Measurements from ENCODE around the gene ADGRV1.
"Not testable (repeated sequence)": the region's sequence is repeated elsewhere in the genome, so short reads cannot be mapped to it uniquely, and the experiment has no call there.

DNA sequence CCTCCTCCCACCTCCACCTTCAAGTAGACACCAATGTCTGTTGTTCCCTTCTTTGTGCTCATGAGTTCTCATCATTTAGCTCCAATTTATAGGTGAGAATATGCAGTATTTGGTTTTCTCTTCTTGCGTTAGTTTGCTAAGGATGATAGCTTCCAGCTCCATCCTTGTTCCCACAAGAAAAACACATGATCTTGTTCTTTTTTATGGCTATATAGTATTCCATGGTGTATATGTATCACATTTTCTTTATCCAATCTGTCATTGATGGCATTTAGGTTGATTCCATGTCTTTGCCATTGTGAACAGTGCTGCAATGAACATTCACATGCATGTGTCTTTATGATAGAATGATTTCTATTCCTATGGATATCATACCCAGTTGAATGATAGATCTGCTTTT, 454.3 kb downstream of the ADGRV1 start:
- TF ChIP-seq, protein P1, sequence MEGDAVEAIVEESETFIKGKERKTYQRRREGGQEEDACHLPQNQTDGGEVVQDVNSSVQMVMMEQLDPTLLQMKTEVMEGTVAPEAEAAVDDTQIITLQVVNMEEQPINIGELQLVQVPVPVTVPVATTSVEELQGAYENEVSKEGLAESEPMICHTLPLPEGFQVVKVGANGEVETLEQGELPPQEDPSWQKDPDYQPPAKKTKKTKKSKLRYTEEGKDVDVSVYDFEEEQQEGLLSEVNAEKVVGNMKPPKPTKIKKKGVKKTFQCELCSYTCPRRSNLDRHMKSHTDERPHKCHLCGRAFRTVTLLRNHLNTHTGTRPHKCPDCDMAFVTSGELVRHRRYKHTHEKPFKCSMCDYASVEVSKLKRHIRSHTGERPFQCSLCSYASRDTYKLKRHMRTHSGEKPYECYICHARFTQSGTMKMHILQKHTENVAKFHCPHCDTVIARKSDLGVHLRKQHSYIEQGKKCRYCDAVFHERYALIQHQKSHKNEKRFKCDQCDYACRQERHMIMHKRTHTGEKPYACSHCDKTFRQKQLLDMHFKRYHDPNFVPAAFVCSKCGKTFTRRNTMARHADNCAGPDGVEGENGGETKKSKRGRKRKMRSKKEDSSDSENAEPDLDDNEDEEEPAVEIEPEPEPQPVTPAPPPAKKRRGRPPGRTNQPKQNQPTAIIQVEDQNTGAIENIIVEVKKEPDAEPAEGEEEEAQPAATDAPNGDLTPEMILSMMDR (IDR thresholded peaks at IDR 0.05), result not testable (repeated sequence)
- not testable (repeated sequence) for TF ChIP-seq POLR2A (IDR thresholded peaks at IDR 0.05)
